Measurements from ENCODE around the gene PLXNA4.

PLXNA4 gene

DNA sequence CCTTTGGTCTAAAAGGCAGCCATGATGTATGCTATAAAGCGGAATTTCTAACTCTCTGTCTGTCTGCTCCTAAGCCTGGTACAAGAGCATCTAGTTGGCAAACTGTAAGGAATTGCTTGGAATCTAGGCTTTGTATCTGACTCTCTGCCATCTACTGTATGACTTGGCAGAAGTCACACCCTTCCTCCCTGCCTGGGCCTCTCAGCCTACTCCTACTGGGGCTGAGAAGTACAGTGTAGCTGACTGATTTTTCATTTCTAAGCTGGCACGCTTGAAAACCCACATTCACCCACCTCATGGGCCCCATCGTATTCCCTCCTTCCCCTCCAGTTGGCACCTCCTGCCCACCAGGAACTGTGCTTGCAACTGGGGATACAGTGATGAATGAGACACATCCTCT lies 435.2 kb downstream of the PLXNA4 start:
- TF ChIP-seq, protein P1, sequence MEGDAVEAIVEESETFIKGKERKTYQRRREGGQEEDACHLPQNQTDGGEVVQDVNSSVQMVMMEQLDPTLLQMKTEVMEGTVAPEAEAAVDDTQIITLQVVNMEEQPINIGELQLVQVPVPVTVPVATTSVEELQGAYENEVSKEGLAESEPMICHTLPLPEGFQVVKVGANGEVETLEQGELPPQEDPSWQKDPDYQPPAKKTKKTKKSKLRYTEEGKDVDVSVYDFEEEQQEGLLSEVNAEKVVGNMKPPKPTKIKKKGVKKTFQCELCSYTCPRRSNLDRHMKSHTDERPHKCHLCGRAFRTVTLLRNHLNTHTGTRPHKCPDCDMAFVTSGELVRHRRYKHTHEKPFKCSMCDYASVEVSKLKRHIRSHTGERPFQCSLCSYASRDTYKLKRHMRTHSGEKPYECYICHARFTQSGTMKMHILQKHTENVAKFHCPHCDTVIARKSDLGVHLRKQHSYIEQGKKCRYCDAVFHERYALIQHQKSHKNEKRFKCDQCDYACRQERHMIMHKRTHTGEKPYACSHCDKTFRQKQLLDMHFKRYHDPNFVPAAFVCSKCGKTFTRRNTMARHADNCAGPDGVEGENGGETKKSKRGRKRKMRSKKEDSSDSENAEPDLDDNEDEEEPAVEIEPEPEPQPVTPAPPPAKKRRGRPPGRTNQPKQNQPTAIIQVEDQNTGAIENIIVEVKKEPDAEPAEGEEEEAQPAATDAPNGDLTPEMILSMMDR (IDR thresholded peaks at IDR 0.05; ENCODE audit: low read depth, low read length, missing control alignments): no peak
- no peak for DNase-seq (ENCODE audit: low read depth)
- in situ Hi-C loops (cut with HindIII; ENCODE audit: low sequenced_read_pairs): no loop called here

DNA sequence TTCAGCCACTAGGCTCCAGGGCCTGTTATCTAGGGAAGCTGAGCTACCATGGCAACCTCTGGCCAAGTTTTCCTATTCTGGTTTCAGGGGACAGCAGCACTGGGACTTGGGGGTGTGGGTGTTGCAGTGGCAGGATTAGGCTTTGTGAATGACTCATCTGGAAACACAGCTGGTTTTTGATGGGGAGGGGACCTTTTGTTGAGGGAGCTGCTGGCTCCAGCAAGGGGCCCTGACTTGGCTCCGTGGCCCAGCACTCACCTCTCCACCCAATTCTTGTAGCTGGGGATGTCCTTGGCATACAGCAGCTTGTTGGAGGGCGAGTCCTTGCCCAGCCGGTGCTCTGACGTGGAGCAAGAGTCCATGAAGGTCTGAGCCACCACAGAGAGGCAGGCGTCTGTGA lies 435.9 kb downstream of the PLXNA4 start:
- no peak overlapping the region for H3K4me3 ChIP-seq (ENCODE audit: low read depth, low read length)
- DNase-seq (ENCODE audit: low read depth): no peak
- TF ChIP-seq, protein P1 (IDR thresholded peaks at IDR 0.05; ENCODE audit: low read depth, low read length, missing control alignments): no peak
- in situ Hi-C loops (cut with HindIII; ENCODE audit: low sequenced_read_pairs): no loop called here

More for the DNA sequence above, 435.2 kb downstream of the PLXNA4 start:
- no peak overlapping the region for H3K4me3 ChIP-seq (ENCODE audit: low read depth, low read length)

DNA sequence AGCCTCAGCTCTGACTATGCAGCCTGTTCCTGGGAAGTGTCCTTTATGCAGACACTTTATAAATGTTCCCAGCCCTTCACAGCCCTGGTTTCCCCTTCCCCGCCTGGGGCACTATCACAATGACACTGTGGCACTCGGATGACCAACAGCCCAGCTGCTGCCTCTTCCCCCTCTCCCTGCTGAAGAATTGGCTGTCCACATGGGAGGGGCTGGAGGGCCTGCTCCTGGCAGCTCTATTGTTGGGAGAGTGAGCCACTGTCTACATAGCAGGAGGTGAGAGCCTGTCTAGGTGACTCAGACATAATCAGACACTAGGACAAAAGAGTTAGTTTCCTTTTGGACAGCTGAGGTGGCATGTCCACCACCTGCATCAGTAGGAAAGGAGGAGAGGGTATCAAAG lies 437.5 kb downstream of the PLXNA4 start:
- TF ChIP-seq, protein P1 (IDR thresholded peaks at IDR 0.05; ENCODE audit: low read depth, low read length, missing control alignments): no peak
- no peak for DNase-seq (ENCODE audit: low read depth)
- in situ Hi-C loops (cut with HindIII; ENCODE audit: low sequenced_read_pairs): no loop called here
- no peak overlapping the region for H3K4me3 ChIP-seq (ENCODE audit: low read depth, low read length)

DNA sequence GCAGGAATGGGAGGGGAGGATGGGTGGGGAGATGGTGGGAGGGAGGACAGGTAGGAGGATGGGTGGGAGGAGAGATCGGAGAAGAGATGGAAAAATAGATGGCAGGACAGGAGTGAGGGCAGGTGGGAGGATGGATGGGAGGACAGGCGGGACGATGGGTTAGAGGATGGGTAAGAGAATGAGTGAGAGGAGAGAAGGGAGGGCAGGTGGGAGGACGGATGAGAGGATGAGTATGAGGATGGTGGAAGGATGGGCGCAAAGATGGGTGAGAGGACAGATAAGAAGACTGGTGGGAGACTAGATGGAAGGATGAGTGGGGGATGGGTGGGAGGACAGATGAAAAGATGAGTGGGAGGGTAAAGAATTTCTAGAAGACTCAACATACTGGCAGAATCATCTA lies 438.6 kb downstream of the PLXNA4 start:
- DNase-seq (ENCODE audit: low read depth): no peak
- in situ Hi-C loops (cut with HindIII; ENCODE audit: low sequenced_read_pairs): no loop called here
- no peak overlapping the region for H3K4me3 ChIP-seq (ENCODE audit: low read depth, low read length)
- TF ChIP-seq, protein P1 (IDR thresholded peaks at IDR 0.05; ENCODE audit: low read depth, low read length, missing control alignments): no peak

DNA sequence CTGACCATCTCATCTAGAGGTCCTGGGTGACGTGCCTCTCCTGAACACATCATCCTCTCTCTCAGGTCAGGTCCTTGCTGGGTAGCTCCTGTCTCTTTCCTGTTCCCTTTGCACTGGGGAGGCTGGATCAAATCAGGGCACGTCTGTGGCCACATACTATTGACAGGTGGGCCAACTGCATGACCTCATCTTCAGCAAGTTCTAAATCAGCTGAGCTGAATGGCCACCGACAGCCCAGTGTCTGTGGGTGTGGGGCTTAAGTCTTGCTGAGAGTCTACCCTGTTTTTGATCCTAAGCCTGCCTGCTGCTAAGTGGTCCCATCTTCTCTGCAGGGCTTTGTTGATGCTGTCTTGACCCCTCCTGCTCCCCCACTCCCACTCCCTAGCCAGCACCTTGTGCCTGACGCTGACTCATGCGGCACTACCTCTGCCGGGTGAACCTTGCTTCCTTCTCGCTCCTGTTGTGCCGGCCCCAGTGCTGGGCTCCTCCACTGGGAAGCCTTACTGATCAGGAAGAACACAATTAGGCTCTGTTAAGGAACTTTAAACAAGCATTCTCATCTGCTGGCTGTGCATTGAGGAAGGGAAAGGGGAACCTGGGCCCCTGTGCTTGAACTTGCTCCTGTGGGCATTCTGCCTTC lies 440.4 kb downstream of the PLXNA4 start:
- in situ Hi-C loops (cut with HindIII; ENCODE audit: low sequenced_read_pairs): no loop called here
- no peak for DNase-seq (ENCODE audit: low read depth)
- TF ChIP-seq, protein P1 (IDR thresholded peaks at IDR 0.05; ENCODE audit: low read depth, low read length, missing control alignments): no peak
- H3K4me3 ChIP-seq (ENCODE audit: low read depth, low read length): no peak overlapping the region

DNA sequence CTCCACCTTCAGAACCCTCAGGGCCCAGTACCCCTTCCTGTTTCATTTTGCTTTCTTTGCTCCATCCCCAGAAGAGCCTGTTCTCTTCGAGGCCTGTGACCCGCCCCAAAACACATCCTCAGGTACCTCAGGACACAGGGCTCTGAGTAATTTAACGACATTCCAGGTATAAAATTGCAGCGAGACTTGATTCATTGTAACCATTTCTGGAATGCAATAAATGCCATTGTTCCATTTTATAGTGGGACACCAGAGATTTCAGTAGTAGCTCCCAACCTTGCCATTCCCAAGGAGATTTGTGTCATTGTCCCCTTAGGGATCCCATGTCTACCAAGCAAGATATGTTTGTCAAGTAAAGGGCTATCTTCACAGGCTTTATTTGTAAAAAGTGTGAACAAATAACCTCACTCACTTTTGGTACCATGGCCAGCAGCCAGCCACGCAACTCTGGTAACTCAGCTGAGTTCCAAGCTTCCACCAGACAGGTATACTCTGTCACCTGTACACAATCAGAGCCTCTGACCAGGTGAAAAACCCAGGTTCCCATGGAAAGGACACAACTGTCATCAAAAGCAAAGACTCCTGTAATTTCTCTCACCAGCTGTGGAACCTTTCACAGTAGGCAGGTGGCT lies 441.3 kb downstream of the PLXNA4 start:
- DNase-seq (ENCODE audit: low read depth): no peak
- H3K4me3 ChIP-seq (ENCODE audit: low read depth, low read length): no peak overlapping the region
- in situ Hi-C loops (cut with HindIII; ENCODE audit: low sequenced_read_pairs): loop anchor here (5.0 kb wide), 1 partner anchor 87 kb away; no protein-coding TSS in a partner anchor
- TF ChIP-seq, protein P1 (IDR thresholded peaks at IDR 0.05; ENCODE audit: low read depth, low read length, missing control alignments): no peak
